Nephron (organoid): Measurements from ENCODE around the gene PLCL2.

Experiments
- H3K27ac Mint-ChIP-seq, 3 experiments: 2 replicates each; pipeline ENCODE4 v1.8.0; 2020; ENCODE audit warnings: mixed read lengths in 3 of 3, mild to moderate bottlenecking in 2 of 3, moderate library complexity in 1 of 3
- H3K27me3 Mint-ChIP-seq: 2 replicates; pipeline ENCODE4 v1.8.0; 2021; ENCODE audit warnings: low read depth, mild to moderate bottlenecking, moderate library complexity, mixed read lengths
- H3K36me3 Mint-ChIP-seq: 2 replicates; pipeline ENCODE4 v1.8.0; 2020; ENCODE audit warnings: low read depth, mixed read lengths
- H3K4me1 Mint-ChIP-seq: 2 replicates; pipeline ENCODE4 v1.8.0; 2020; ENCODE audit warnings: mixed read lengths
- H3K4me3 Mint-ChIP-seq, 3 experiments: 2 replicates each; pipeline ENCODE4 v1.8.0; 2020; ENCODE audit warnings: mild to moderate bottlenecking in 3 of 3, mixed read lengths in 3 of 3, moderate library complexity in 2 of 3
- H3K9me3 Mint-ChIP-seq: 2 replicates; pipeline ENCODE4 v1.8.0; 2020; ENCODE audit warnings: mixed read lengths
- CTCF ChIP-seq, 3 experiments: fragments of 200-600 bp; sonication (generic); IDR thresholded peaks; one replicate each; pipeline ENCODE4 v1.5.0; 2021; ENCODE audit warnings: antibody characterized with exemption in 3 of 3; ENCODE audit not compliant: unreplicated experiment in 3 of 3

PLCL2 gene

GRCh38 chr3:17035033-17035432, 150.3 kb downstream of the PLCL2 start:
- Mint-ChIP-seq H3K36me3 (no peaks in the 10 kb centered on the region), H3K4me1 (peaks cover 12% of the 10 kb centered on the region), H3K27me3 (no peaks in the 10 kb centered on the region), H3K27ac (no peak overlapping the region), H3K4me3 (no peak overlapping the region), H3K9me3 (no peaks in the 10 kb centered on the region)
- TF ChIP-seq CTCF (IDR thresholded peaks at IDR 0.05; ENCODE audit: unreplicated experiment in 3 of 3): no peak

- H3K36me3 Mint-ChIP-seq: no peaks in the 10 kb centered on the region
These were observed 151.2 kb downstream of the PLCL2 start for GRCh38 chr3:17035966-17036365.

GRCh38 chr3:17038141-17038540, 153.4 kb downstream of the PLCL2 start:
- Mint-ChIP-seq H3K27me3 (no peaks in the 10 kb centered on the region), H3K27ac (no peak overlapping the region), H3K9me3 (no peaks in the 10 kb centered on the region), H3K4me1 (peaks cover 5% of the 10 kb centered on the region), H3K36me3 (no peaks in the 10 kb centered on the region), H3K4me3 (no peak overlapping the region)
- no peak for TF ChIP-seq CTCF (IDR thresholded peaks at IDR 0.05; ENCODE audit: unreplicated experiment in 3 of 3)

More at GRCh38 chr3:17035966-17036365, 151.2 kb downstream of the PLCL2 start:
- Mint-ChIP-seq H3K27ac (no peak overlapping the region), H3K9me3 (no peaks in the 10 kb centered on the region), H3K4me1 (peaks cover 17% of the 10 kb centered on the region), H3K4me3 (no peak overlapping the region), H3K27me3 (no peaks in the 10 kb centered on the region)
- no peak for TF ChIP-seq CTCF (IDR thresholded peaks at IDR 0.05; ENCODE audit: unreplicated experiment in 3 of 3)

GRCh38 chr3:17038900-17039553, 154.3 kb downstream of the PLCL2 start:
- TF ChIP-seq CTCF (IDR thresholded peaks at IDR 0.05; ENCODE audit: unreplicated experiment in 3 of 3): no peak
- Mint-ChIP-seq H3K4me1 (peaks cover 5% of the 10 kb centered on the region), H3K4me3 (no peak overlapping the region), H3K27ac (no peak overlapping the region), H3K9me3 (no peaks in the 10 kb centered on the region), H3K36me3 (no peaks in the 10 kb centered on the region), H3K27me3 (no peaks in the 10 kb centered on the region)

GRCh38 chr3:17039594-17039993, 154.8 kb downstream of the PLCL2 start:
- TF ChIP-seq CTCF (IDR thresholded peaks at IDR 0.05; ENCODE audit: unreplicated experiment in 3 of 3): no peak
- no peaks in the 10 kb centered on the region for H3K27me3 Mint-ChIP-seq
- H3K4me1 Mint-ChIP-seq: peaks cover 5% of the 10 kb centered on the region
- no peaks in the 10 kb centered on the region for H3K9me3 Mint-ChIP-seq
- no peak overlapping the region for H3K4me3 Mint-ChIP-seq
- no peaks in the 10 kb centered on the region for H3K36me3 Mint-ChIP-seq
- no peak overlapping the region for H3K27ac Mint-ChIP-seq

GRCh38 chr3:17040322-17040989, 155.7 kb downstream of the PLCL2 start:
- Mint-ChIP-seq H3K4me1 (peaks cover 14% of the 10 kb centered on the region), H3K27ac (no peak overlapping the region), H3K36me3 (peaks cover 3% of the 10 kb centered on the region), H3K27me3 (no peaks in the 10 kb centered on the region), H3K9me3 (no peaks in the 10 kb centered on the region), H3K4me3 (no peak overlapping the region)
- no peak for TF ChIP-seq CTCF (IDR thresholded peaks at IDR 0.05; ENCODE audit: unreplicated experiment in 3 of 3)
